NCI-H1048 (cell line): ENCODE results near the gene PTGR3.
A peak's percentile ranks its signal among the peaks of the same experiment; 100 is the strongest.

ENCODE experiments used
- DNase-seq: peaks from one replicate; lab custom pipeline; 2025; lab: John Stamatoyannopoulos, UW

PTGR3 gene

DNA sequence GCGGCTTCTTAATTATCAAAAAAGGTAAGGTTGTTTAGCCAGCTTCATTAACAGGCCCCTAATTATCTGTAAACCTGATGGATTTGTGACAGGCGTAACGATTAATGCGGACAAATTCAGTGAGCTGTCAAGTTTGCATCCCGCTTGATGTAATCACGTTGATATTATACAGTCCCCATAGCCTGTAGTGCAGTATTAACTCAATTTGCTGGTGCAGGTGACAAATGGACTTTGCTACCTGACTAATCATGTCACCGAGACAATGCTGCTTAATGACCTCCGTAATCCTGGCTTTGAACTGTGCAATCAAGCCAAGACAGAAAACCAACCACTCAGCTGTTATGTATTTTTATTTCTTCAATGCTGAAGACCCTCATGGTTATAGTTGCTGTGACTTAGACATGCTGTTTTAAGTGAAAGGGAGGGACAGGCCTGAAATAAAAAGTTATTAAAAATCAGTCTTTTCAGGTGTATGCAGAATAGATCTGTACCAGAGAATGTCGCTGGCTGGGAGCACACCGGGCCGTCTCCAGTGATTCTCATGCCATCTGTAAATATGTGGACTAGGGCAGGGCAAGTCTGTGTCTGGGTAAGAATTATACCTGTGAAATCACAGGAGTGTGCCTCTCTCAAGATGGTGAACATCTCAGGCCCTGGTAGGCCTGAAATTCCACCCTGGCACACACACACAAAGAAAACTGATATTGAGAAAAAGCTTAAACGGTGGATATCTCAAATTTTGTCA lies 6.0 kb upstream of the PTGR3 start:
- no peak for DNase-seq

DNA sequence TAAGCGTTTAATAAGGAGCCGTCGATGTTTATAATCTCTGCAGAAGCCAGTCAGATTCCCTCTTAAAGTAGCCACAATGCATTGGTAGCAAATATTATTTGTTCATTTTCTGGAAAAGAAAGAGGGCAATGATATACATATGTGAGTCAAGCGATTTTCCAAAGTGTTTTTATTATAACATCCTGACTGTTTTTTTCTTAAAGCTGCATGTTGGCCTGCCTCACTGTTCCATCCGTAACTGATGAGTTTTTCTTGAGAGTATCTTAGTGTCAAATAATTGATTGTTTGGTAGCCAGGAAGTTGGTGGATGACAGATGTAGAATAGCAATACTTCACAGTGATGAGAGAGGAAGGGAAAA lies 5.4 kb upstream of the PTGR3 start:
- DNase-seq = no peak

DNA sequence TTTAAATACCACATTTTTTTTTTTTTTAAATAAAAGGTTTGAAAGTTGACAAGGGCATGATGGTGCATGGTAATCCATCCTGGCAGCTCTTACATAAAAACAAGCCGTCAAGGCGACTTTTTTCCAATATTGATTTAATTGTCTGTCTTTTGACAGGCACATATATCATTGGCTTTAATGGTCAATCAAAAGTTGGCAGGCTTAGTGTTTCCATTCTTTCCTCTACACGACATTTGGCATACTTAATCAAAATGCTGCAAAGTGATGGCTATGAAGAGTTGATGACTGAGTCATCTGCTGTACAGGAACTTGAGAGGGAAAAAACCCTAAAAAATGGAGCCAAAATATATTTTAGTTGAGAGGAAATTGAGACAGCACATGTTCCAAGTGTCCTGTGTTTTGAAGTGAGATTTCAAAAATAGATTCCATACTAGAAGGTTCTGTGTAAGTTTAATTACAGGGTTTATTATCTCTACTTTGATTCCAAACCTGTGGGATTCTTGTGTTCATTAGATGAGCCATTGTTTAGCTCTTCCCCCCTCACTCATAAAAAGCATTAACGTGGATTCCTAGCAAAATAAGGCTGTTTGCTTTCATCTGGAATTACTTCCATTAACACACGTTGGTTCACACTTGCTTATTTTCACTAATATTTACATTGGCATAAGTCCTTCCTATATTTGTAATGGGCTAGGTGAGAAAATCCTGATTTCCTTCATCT lies 4.8 kb upstream of the PTGR3 start:
- DNase-seq = no peak

DNA sequence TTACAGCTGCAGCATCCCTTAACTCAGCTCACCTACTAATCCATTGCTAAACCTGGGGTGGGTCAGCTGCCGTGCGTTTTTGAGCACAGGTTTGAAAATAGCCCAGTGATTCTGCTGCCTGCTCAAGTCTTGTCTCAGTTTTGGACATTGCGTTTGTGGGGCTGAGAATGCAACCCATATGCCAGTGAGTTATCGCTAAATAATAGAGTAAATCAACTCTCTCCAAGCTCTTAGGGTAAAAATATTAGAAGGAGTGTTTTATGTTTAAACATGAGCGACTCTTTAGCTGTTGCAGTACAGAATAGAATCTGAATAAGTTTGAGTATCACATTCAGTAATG lies 3.8 kb upstream of the PTGR3 start:
- DNase-seq = no peak

DNA sequence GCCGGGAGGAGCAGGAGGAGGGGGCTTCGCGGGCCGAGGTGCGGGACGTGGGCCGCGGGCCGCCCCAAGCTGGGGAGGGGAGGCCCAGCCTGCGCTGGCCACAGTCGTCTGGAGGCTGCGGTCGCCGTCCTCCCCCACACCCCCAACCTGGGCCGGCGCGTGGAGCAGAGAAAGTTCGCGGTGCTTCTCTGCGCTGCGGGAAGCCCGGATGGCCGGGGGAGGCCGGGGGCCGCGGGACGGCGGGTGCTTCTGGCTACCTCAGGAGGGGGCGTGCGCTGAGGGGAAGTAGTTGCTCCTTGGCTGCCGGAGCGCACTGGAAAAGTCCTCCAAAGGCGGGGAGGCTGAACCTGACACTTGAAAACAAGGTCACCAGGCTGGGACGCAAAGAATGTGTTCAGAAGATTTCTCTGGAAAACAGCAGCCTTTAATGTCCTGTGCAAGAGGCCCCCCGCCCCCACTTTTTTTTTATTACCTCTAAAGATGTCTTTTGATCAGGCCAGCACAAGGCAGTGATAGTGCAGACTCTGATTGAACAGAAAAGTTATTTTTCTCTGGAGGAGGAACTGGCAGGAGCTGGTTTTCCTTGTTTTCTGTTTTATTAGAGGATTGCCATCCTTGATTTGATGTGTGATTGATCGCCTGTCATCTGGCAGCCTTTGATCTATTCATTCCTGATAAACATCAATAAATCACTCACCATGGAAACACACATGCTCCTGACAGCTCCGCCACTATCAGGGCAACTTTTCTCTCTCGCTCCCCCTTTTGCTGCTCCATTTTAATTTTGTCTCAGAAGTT lies 3.2 kb upstream of the PTGR3 start:
- no peak for DNase-seq

DNA sequence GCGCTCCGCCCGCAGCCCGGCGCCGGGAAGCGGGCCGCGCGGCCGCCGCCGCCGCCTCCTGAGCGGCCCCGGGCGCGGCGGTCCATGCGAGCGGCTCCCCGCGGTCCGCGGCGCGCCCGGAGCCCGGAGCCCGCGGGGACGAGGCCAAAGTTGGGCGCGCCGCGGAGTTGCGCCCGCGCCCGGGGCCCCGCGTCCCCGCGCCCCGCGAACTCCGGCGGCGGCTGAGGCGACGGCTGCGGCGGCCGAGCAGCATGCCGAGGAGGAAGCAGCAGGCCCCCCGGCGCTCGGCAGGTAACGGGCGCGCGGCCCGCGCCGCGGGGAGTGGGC lies 2.6 kb upstream of the PTGR3 start:
- no peak for DNase-seq

DNA sequence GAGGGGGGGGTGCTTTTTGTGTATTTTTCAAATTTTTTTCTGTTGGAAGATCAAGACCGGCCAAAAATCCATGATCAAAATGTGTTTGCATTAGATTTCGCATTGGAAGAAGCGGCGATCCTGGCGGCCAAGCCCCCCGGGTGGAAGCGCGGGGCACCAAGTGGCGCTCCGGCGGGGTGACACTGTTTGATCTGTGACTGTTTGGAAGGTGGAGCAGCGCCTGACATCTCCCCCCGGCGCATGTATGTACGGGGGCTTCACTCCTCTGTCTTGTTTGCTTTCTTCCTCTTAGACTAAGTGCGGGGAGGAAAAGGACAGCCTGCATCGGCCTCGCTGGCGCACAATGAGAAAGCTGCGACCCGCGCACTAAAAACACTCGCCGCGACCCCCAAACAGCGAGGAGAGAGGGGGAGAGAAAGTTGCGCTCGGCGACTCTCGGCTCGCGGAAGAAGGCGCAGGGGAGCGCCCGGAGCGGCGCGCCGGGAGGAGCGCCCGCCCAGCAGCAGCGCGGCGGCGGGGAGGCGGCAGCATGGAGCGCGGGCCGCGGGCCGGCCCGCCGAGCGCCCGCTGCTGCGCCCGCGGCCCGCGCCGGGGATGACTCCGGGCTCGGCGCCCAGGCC lies 2.2 kb upstream of the PTGR3 start:
- DNase-seq = no peak

DNA sequence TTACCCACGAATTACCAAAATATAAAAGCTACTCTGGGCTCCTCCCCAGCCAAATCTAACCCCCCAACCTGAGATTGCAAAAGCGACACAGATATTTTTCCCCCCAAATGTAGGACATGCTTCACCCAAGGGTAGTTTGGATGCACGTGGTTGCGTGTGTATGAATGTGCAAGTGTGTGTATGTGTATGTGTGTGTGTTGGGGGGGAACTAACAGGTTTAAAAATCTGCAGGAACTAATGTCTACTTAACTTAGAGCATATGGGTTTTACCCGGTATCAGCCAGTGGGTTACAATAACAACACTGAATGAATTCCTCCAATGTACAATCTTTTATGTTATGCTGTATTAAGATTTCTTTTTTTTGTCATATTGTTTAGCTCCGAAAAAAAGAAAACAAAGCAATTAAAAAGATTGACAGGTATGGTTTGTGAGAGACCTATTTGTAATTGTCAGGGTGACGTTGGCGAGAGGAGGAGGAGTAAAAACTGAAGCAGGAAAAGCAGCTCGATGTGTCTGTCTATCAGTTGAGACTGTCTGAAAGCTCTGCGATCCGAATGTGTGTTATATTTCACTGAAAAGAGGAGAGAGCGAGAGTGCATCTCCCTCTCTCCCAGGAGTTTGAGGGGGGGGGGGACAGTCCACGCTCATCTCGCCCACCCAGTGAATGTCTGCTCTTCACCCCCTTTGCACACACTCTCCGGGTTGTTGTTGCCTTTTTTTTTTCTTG lies 1.5 kb upstream of the PTGR3 start, which contains the start of gene TSHZ1:
Gene TSHZ1, plus strand, starts transcription at position 524 of the 728 bp plus-strand sequence. CDS start 1,080 bp downstream, outside the sequence.
- DNase-seq = peak; percentile 67

DNA sequence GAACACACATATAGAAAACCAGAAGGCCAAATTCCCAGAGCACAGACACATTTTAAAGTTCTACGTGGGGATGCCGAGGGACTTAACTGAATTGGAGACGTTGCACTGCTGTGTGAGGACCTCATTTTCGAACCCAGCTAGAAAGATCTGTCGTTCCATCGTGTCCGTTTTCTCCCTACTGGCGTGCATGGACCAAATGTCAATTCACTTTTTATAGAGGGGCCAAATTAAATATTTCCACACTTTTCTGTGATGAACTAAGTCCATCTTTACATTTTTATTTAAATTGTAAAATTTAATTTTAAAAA lies 966 bp upstream of the PTGR3 start:
- DNase-seq = no peak

DNA sequence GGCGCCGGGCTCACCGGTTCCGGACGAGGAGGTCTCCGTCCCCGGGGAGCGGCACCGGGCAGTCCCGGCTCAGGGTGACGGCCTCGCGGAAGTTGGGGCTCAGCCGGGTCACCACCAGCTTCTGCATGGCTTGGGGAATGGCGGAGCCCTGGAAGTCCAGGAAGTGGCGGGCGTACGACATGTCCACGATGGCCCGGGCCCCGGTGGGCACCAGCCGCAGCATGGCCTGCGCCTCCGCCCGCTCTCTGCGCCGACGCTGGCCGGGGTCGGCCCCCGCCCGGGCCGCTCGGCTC lies 157 bp downstream of the PTGR3 start:
- no peak for DNase-seq

DNA sequence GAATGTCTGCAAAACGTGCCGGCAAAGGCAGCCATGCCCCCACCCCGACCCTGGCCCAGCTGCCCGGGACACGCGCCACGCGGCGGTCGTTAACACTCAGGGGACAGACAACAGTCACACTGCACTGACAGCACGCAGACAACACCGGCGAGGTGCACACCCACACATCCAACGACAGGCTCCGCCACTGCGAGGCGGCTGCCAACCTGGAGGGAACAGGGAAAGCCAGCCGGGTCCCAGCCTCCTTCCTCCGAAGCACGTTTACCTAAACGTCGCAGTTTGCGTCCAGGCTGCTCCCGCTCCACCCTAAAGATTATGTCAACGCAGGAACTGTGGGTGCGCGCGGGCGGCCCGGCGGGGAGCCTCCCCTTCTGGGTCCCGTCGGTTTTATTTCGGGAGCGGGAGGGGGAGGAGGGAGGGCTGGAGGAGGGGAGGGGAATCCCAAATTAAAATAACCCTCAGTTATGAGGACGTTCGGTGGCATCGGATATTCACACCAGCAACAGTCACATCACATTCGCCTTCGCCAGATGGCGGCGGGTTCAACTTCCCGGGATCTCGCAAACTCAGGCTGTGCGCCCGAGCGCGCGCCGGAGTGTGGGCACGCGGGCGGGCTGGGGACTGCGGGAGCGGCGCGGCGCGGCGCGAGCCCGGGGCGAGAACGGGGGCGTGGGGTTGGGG lies 644 bp downstream of the PTGR3 start:
- peak; percentile 41 for DNase-seq

DNA sequence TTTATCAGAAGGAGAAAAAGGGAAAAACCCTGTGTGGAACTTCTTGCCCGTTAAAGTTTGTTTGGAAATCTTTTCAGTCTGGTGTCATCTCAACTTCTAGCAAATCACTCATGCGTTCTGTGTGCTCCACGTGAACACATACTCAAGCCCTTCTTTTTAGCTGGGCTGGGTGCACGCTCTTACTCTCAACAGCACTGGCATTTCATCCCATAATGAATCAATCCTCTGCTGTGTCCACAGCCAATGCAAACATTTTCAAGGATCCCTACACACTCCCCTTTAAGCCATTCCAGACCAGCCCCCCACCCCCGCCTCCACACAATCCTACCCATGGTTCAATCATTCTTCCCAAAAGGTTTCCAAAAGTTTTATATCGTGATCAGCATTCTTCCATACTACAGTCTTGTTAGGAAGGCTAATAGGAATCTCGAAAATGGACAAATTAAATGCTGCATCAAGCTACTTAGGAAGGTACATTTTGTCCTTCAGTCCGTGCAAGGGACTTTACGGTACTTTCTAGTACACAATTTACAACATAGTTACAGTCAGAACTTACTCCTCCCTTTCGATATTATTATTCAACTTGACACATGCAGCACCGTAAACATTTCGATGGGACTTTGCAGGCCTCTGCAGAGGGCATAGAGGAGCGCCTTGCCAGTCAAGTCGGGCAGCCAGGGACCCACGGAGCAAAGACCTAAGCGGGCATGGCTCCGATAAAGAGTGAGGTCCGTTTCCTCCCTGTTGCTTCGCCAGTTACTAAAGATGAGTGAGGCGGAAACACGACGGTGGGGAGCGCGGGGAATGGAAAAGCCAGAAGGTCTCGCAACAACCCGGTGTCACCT lies 1.4 kb downstream of the PTGR3 start:
- DNase-seq = no peak

DNA sequence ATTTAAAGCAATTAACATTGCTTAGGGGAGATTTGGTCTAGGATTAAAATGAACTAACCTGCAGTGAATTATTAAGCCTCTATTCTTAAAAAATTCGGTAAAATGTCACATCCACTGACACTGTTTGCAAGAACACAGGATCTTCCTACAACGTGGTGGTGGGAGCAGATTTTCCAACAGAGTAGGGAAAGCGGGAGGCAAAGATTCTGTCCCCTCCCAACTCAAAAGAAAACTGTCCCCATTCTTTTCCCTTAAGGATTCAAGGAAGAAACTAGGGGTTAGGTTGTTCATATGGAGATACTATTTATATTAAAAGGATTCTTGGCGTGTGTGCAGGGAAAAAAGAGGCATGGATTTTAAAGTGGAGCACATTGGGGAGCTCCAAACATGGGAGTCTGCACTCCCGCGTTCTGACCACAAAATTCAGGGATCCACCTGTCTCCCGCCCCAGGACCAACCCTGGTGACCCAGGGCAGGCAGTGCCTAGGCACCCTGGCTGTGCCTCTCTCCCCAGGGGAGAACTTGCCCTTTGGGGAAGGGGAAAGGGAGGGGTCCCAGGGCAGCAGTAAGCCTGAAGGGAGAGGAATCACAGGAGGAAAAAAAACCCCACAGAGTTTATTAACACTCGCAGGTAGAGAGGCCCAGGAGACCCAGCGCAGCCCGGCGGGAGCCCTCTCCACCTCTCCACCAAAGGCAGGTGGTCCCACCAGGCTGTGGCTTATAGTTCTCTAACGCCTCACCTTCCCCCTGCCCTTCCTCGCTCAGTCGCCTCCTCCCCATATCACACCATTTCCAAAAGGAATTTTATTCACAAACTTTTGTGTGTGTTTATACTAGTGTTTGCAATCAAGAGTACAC lies 2.3 kb downstream of the PTGR3 start:
- DNase-seq = no peak

DNA sequence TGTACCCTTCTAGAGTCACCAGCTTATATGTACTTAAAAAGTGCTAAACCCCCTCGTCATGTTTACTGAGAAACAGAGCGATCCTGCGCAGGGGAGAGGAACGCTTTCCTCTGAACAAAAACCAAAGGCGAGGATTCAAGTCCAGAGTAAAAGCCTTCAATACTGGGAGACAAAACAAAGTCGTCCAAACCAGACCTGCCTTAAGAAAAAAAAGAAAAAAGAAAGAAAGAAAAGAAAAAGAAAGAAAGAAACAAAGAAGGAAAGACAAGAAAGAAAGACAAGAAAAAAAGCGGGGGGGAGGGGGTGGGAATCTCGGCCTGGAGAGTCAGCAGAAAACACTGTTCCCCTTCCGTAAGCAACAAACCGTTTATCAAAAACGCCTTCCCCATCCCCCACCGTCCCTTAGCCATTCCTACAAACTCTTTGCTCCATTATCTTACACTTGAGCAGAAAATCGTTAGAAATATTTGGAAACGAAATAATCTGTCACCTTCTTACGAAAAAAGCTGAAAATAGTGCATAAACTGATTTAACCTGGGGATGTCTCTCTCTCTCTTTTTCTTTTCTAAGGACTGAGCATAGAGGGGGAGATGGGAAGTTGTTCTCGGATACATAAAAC lies 3.3 kb downstream of the PTGR3 start:
- DNase-seq = no peak

DNA sequence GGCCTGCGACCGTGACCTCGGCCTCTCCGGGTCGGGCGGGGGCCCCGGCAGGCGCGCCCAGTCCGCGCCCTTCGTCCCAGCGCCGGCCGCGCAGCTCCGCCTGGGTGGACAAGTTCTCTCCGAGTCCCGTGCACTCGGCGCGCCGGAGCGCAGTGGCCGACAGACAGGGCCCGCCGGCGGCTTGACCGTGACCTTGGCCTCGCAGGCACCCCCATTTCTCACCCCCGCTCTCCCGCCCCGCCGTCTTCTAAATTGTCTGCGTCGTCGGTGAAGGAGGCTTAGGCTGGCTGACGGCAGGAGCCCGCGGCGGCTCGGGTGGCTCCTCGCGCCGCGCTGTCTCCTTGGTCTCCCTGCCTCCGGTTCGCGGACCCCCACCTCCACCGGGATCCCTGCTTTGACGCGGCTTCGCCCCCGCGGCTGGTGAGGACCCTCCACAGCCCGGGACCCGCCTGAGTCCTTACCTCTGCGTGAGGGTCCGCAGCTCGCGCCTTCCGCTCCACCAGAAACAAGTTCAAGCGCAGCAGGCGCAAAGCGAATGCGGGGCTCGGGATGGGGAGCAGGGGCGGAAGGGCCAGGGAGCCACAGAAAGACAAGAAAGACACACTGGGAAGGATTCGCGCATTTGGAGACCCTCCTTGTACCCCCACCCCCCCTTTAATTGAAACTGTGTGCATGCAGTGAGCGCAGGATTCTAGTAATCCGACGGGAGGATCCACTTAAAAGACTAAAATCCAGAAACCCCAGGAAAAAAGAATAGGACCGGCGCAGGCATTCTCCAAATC lies 4.0 kb downstream of the PTGR3 start:
- no peak for DNase-seq

DNA sequence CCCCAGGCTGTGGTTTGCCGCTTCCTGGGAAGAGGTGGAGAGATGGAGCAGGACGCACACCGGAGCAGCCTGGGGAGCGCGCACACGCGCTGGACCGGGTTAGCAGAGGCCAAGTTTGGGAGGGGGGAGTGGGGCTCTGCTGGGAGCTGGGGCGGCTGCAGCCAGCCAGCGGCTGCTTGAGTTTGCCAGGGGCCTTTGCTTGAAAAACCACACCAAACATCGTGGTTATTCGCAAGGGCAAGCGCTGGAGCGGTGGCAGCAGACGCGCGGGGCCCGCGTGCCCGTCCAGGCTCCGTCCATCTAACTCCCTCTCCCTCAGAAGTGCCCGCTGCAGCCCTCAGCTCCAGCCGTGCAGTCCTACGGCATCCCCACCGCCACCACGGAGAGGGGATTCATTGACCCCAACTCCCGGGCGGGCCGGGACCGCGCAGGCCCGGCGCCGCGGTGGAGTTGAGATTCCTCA lies 4.6 kb downstream of the PTGR3 start:
- no peak for DNase-seq

DNA sequence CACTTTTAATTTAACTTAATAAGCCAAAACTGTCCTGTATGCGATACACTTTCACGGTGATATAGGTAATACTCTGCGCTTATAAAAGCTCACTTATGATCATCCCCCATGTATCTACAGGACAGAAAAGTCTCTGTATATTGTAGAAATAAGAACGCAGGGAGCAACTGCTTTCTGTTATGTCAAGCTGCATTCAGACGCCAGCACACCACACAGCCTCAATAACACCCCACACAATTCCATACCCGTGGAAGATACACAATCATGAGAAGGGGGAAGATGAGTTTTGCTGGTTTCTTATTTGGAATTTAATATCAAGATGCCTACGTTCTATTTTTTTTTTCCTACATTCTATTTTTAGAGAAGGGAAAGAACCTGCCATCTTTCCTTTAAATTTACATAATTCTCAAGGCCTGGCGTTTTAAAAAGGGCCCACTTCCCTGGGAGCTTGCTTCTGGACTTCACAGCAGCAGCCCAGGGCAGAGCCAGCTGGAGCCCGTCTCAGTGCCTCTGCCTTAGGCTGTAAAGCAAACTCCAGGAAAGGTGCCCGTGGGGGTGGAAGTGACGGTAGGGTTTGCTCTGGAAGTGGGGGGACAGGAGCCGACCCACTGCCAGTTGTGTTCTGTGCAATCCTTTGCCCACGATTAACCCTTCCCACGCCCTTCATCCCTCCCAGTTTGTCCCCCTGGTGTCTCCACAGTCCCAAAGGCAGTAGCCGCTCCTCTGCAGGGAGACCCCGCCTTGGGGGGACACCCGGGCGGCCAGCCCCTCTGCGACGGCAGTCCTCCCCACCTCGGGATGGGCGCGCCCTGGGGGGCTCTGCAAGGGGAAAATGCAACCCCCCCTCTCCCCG lies 5.3 kb downstream of the PTGR3 start:
- DNase-seq = no peak
